PC-3 (cell line): ENCODE measurements around the gene PRR12. TPM values are rescaled to one million over a fixed set of nuclear protein-coding genes. Genes with fewer than 3 reads are reported as not detected.

ENCODE experiments used
- ATAC-seq: fragments of 200-7000 bp; cut with Tn5 transposase; 2 replicates; pipeline ENCODE4 v1.9.1; 2020; ENCODE audit warnings: mild to moderate bottlenecking, moderate library complexity
- BruUV-seq: library from RNA; stranded (reverse); fragments of 400-500 nt; replicated peaks from 2 replicates; lab custom pipeline; 2021; lab: Mats Ljungman, UMichigan
- CTCF ChIA-PET: fragments of 300-600 bp; sonication (Branson Sonifier 250); formaldehyde crosslinking; loops from one replicate; lab custom pipeline; 2022; ENCODE audit warnings: antibody characterized with exemption; lab: Charles Lee
- POLR2A ChIA-PET: fragments of 300-600 bp; sonication (Branson Sonifier 250); formaldehyde crosslinking; loops from one replicate; lab custom pipeline; 2022; ENCODE audit warnings: antibody characterized with exemption; ENCODE audit not compliant: unreplicated experiment; lab: Charles Lee
- DNase-seq: peaks from one replicate; pipeline ENCODE4 v3.0.0-alpha.2; 2015
- H2AFZ ChIP-seq: fragments of 300-600 bp; sonication (generic); 2 replicates; pipeline ENCODE4 v1.6.0; 2016; ENCODE audit warnings: antibody characterized with exemption, low read length
- H3F3A ChIP-seq: fragments of 300-600 bp; sonication (generic); one replicate; pipeline ENCODE4 v1.6.0; 2017; ENCODE audit warnings: antibody characterized with exemption, low read length, control low read depth, mild to moderate bottlenecking; ENCODE audit not compliant: unreplicated experiment
- H3K27ac ChIP-seq: fragments of 300-600 bp; sonication (generic); 2 replicates; pipeline ENCODE4 v1.5.1; 2016; ENCODE audit warnings: mild to moderate bottlenecking, low read length
- H3K27me3 ChIP-seq: fragments of 300-600 bp; sonication (generic); 2 replicates; pipeline ENCODE4 v1.6.1; 2016; ENCODE audit warnings: low read length, mixed read lengths
- H3K36me3 ChIP-seq: fragments of 300-600 bp; sonication (generic); 2 replicates; pipeline ENCODE4 v1.6.1; 2016; ENCODE audit warnings: low read depth, mixed run types, low read length, mixed read lengths
- H3K4me1 ChIP-seq: fragments of 300-600 bp; sonication (generic); 2 replicates; pipeline ENCODE4 v1.5.1; 2016; ENCODE audit warnings: low read length; ENCODE audit not compliant: insufficient read depth
- H3K4me2 ChIP-seq: fragments of 300-600 bp; sonication (generic); 2 replicates; pipeline ENCODE4 v1.6.0; 2016; ENCODE audit warnings: low read length
- H3K4me3 ChIP-seq: fragments of 300-600 bp; sonication (generic); 2 replicates; pipeline ENCODE4 v1.5.1; 2016; ENCODE audit warnings: mild to moderate bottlenecking, low read length, mixed read lengths
- H3K79me2 ChIP-seq: fragments of 300-600 bp; sonication (generic); 2 replicates; pipeline ENCODE4 v1.6.1; 2017; ENCODE audit warnings: low read length, mixed read lengths
- H3K9ac ChIP-seq: fragments of 300-600 bp; sonication (generic); 2 replicates; pipeline ENCODE4 v1.6.0; 2016; ENCODE audit warnings: mild to moderate bottlenecking, low read length
- H3K9me2 ChIP-seq: fragments of 300-600 bp; sonication (generic); replicated peaks from 2 replicates; pipeline ENCODE4 v1.6.1; 2016; ENCODE audit warnings: mixed run types, low read length, mixed read lengths
- H3K9me3 ChIP-seq: fragments of 300-600 bp; sonication (generic); 2 replicates; pipeline ENCODE4 v1.6.1; 2016; ENCODE audit warnings: low read length, mixed read lengths
- H4K20me1 ChIP-seq: fragments of 300-600 bp; sonication (generic); 2 replicates; pipeline ENCODE4 v1.6.1; 2016; ENCODE audit warnings: low read length, mixed read lengths
- EZH2 ChIP-seq: fragments of 300-600 bp; sonication (generic); IDR thresholded peaks from one replicate; pipeline ENCODE4 v1.6.1; 2017; ENCODE audit warnings: antibody characterized with exemption, mild to moderate bottlenecking, low read length; ENCODE audit not compliant: unreplicated experiment
- EZH2phosphoT487 ChIP-seq: fragments of 300-600 bp; sonication (generic); IDR thresholded peaks from 2 replicates; pipeline ENCODE4 v1.6.1; 2018; ENCODE audit warnings: mild to moderate bottlenecking, antibody characterized with exemption, low read length, borderline replicate concordance
- intact Hi-C: fragments of 100-400 bp; cut with micrococcal nuclease; formaldehyde crosslinking; loops from 2 replicates; pipeline ENCODE4 v1.9.0; 2023
- total RNA-seq: library from RNA; depleted of rRNA; stranded (reverse); fragments of >200 nt; gene quantifications from 2 replicates; pipeline ENCODE4 v1.2.3, GENCODE V29; 2014
- TF ChIP-seq, protein P1 (sequence below): fragments of 300-600 bp; sonication (generic); conservative IDR thresholded peaks from 2 replicates; pipeline ENCODE4 v1.5.1; 2017; ENCODE audit warnings: antibody characterized with exemption, low read depth, mild to moderate bottlenecking, low read length

The PRR12 gene
- total RNA-seq, 1 experiment from 2014 or later: 14.6 TPM

DNA sequence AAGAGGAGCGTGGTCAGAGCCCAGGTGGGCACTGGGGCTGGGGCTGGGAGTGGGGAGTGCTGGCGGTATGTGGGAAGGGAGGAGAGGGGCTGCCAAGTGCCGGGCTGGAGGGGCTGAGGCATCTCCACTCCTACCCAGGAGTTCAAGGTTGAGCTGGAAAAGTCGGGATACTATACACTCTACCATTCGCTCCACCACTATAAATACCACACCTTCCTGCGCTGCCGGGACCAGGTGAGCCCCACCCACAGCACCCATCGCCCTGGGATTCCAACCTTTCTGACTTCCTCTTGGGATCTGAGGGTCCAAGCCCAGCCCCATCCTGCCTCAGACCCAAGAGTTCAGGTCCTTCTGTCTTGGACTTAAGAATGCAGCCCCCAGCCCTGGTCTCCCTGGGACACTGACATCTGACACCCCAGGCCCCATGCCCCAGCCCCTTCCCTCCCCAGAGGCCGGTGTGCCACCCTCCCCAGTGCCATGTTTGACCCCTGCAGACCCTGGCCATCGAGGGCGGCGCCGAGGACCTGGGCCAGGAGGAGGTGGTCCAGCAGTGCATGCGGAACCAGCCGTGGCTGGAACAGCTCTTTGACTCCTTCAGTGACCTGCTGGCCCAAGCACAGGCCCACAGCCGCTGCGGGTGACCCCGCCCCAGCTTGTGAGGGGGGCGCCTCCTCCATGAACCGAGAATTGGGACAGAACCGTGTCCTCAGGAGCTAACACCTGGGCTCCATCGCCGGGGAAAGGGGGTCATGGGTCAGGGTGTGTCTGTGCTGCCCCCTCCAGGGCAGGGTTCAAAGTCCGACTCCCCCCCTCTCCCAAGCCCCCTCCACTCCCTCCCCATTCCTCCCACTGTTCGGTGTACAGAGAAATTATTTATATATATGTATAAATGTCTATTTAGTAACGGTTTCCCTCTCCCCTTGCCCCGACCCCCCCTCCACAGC, 34.3 kb downstream of the PRR12 start:
- Histone ChIP-seq H3K27ac (no peak overlapping the region), H3F3A (no peaks in the 10 kb centered on the region), H3K4me1 (no peaks in the 10 kb centered on the region), H3K79me2 (no peaks in the 10 kb centered on the region), H3K9me3 (no peaks in the 10 kb centered on the region), H3K9me2 (no peaks in the 10 kb centered on the region), H3K27me3 (no peaks in the 10 kb centered on the region), H3K4me3 (no peak overlapping the region), H3K36me3 (peaks cover 31% of the 10 kb centered on the region; the same call in 1 of the 2 replicates), H4K20me1 (0 out of 2 replicates have a peak, but pooled peaks cover under 1% of the 10 kb centered on the region), H2AFZ (no peak overlapping the region), H3K4me2 (no peak overlapping the region), H3K9ac (no peak overlapping the region)
- ATAC-seq (no peak; the same call in 1 of the 2 replicates), DNase-seq (no peak)
- ChIA-PET POLR2A (no interaction called here), CTCF (no interaction called here)
- intact Hi-C loops: no loop called here
- BruUV-seq: TSS peak; percentile 13
- TF ChIP-seq, protein P1, sequence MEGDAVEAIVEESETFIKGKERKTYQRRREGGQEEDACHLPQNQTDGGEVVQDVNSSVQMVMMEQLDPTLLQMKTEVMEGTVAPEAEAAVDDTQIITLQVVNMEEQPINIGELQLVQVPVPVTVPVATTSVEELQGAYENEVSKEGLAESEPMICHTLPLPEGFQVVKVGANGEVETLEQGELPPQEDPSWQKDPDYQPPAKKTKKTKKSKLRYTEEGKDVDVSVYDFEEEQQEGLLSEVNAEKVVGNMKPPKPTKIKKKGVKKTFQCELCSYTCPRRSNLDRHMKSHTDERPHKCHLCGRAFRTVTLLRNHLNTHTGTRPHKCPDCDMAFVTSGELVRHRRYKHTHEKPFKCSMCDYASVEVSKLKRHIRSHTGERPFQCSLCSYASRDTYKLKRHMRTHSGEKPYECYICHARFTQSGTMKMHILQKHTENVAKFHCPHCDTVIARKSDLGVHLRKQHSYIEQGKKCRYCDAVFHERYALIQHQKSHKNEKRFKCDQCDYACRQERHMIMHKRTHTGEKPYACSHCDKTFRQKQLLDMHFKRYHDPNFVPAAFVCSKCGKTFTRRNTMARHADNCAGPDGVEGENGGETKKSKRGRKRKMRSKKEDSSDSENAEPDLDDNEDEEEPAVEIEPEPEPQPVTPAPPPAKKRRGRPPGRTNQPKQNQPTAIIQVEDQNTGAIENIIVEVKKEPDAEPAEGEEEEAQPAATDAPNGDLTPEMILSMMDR: no peak
- no peak for TF ChIP-seq EZH2phosphoT487

DNA sequence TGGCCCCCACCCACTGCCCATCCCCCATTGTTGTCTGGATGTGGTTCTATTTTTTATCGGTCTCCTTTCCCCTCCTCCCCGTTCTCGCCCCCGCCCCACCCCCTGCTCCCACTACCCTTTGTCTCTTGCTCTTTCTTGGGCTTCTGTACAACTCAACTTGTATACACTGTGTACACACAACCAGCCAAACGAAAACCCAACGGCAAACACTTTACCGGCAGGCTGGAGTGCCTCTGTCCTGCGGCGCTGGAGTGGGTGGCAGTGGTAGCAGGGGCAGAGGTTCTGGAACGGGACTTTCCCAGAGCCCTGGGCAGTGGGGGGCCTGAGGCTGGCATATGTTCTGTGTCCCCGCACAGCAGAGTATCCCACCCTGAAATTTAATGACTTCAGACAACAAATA, 35.2 kb downstream of the PRR12 start:
- ChIA-PET CTCF (no interaction called here), POLR2A (no interaction called here)
- intact Hi-C loops: no loop called here
- H3K27ac ChIP-seq: no peak overlapping the region
- ATAC-seq: no peak
- no TSS peak for BruUV-seq
- no peak overlapping the region for H3K9ac ChIP-seq
- H3K36me3 ChIP-seq: peaks cover 28% of the 10 kb centered on the region; the same call in 1 of the 2 replicates
- H3K4me1 ChIP-seq: no peaks in the 10 kb centered on the region
- H3F3A ChIP-seq: no peaks in the 10 kb centered on the region
- TF ChIP-seq, protein P1: no peak
- TF ChIP-seq EZH2: no peak
- TF ChIP-seq EZH2phosphoT487: no peak
- H4K20me1 ChIP-seq: no peaks in the 10 kb centered on the region
- no peaks in the 10 kb centered on the region for H3K79me2 ChIP-seq
- no peaks in the 10 kb centered on the region for H3K9me2 ChIP-seq
- no peak overlapping the region for H3K4me2 ChIP-seq
- H3K4me3 ChIP-seq: no peak overlapping the region
- H3K9me3 ChIP-seq: no peaks in the 10 kb centered on the region
- no peaks in the 10 kb centered on the region for H3K27me3 ChIP-seq
- no peak overlapping the region for H2AFZ ChIP-seq
- no peak for DNase-seq

DNA sequence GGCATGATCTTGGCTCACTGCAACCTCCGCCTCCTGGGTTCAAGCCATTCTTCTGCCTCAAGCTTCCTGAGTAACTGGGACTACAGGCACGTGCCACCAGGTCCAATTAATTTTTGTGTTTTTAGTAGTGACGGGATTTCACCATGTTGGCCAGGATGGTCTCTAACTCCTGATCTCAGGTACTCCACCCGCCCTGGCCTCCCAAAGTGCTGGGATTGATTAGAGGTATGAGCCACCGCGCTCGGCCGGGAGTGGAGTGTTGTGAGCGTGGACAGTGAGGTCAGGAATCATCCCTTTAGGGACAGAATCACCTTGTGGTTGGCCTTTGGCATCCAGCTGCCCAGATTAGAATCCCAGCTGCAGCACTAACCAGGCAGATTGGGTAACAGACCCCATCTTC, 38.7 kb downstream of the PRR12 start:
- no peak for ATAC-seq
- Histone ChIP-seq H4K20me1 (no peaks in the 10 kb centered on the region), H3K79me2 (no peaks in the 10 kb centered on the region), H3K4me2 (no peak overlapping the region), H3K9ac (no peak overlapping the region), H3K9me2 (no peaks in the 10 kb centered on the region), H3K36me3 (peaks cover 18% of the 10 kb centered on the region; the same call in 1 of the 2 replicates), H3F3A (no peaks in the 10 kb centered on the region), H3K27ac (no peak overlapping the region), H3K4me3 (no peak overlapping the region), H2AFZ (no peak overlapping the region), H3K27me3 (no peaks in the 10 kb centered on the region), H3K4me1 (no peaks in the 10 kb centered on the region), H3K9me3 (no peaks in the 10 kb centered on the region)
- ChIA-PET CTCF (no interaction called here), POLR2A (interaction anchor here (0.6 kb wide), 1 partner anchor 240 kb away, joined by 4 read pairs; no protein-coding TSS in a partner anchor)
- BruUV-seq: no TSS peak
- TF ChIP-seq EZH2phosphoT487 (no peak), EZH2 (no peak)
- TF ChIP-seq, protein P1: no peak
- DNase-seq: no peak
- intact Hi-C loops: no loop called here
